ENCODE data around the gene SLC25A4. TPM values are rescaled to one million over a fixed set of nuclear protein-coding genes. Genes with fewer than 3 reads are reported as not detected.

Gene SLC25A4
- total RNA-seq, 1 donor from 2014 or later: 27.7 TPM

DNA sequence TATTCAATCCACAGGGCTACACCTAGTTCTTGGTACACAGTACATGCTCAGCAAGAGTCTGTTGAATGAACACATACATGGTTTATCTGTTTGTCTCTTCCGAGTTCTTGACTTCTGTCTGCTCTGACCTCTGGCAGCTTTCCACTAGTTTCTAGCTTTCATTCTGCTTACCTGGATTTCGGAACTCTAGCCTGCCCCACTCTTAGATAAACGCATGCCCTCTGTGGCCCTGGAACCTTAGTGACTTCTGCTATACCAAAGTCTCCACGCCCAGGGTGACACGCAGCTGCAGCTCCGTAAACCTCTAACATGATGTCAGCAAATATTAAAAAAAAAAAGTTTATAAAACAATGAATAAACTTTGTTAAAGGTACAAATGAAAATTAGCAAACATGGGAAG is 1.3 kb upstream of the SLC25A4 start:
- Mint-ChIP-seq H3K9me3 (ENCODE audit: unreplicated experiment) (no peaks in the 10 kb centered on the region), H3K4me3 (ENCODE audit: unreplicated experiment) (peak overlapping the region; percentile 9), H3K36me3 (ENCODE audit: unreplicated experiment) (peaks cover 5% of the 10 kb centered on the region), H3K27ac (ENCODE audit: unreplicated experiment) (no peak overlapping the region), H3K4me1 (ENCODE audit: unreplicated experiment) (peaks cover 18% of the 10 kb centered on the region), H3K27me3 (ENCODE audit: unreplicated experiment) (peaks cover 4% of the 10 kb centered on the region)
- DNase-seq (ENCODE audit: extremely low spot score, unreplicated experiment): no peak
- TF ChIP-seq, protein P1, sequence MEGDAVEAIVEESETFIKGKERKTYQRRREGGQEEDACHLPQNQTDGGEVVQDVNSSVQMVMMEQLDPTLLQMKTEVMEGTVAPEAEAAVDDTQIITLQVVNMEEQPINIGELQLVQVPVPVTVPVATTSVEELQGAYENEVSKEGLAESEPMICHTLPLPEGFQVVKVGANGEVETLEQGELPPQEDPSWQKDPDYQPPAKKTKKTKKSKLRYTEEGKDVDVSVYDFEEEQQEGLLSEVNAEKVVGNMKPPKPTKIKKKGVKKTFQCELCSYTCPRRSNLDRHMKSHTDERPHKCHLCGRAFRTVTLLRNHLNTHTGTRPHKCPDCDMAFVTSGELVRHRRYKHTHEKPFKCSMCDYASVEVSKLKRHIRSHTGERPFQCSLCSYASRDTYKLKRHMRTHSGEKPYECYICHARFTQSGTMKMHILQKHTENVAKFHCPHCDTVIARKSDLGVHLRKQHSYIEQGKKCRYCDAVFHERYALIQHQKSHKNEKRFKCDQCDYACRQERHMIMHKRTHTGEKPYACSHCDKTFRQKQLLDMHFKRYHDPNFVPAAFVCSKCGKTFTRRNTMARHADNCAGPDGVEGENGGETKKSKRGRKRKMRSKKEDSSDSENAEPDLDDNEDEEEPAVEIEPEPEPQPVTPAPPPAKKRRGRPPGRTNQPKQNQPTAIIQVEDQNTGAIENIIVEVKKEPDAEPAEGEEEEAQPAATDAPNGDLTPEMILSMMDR (IDR thresholded peaks at IDR 0.05): no peak

DNA sequence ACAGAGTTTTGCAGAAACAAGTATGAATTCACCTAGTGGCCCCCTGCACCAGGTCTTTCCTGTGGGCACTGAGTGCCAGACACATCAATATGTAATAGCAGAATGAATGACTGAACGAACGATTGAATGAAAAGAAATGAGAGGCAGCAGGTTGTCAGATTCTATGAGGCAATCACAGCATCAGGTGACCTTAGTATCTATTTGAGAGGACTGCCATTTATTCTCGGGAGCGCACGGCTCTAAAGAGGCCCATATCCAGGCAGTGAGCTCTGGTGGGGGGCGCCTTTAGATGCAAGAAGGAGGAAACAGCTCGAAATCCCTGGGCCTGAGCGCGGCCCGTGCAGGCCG is 528 bp upstream of the SLC25A4 start:
- Mint-ChIP-seq H3K27me3 (ENCODE audit: unreplicated experiment) (peaks cover 4% of the 10 kb centered on the region), H3K36me3 (ENCODE audit: unreplicated experiment) (peaks cover 6% of the 10 kb centered on the region), H3K4me3 (ENCODE audit: unreplicated experiment) (peak overlapping the region; percentile 82), H3K27ac (ENCODE audit: unreplicated experiment) (peak overlapping the region; percentile 34), H3K9me3 (ENCODE audit: unreplicated experiment) (no peaks in the 10 kb centered on the region), H3K4me1 (ENCODE audit: unreplicated experiment) (peaks cover 18% of the 10 kb centered on the region)
- TF ChIP-seq, protein P1 (IDR thresholded peaks at IDR 0.05): no peak
- no peak for DNase-seq (ENCODE audit: extremely low spot score, unreplicated experiment)

DNA sequence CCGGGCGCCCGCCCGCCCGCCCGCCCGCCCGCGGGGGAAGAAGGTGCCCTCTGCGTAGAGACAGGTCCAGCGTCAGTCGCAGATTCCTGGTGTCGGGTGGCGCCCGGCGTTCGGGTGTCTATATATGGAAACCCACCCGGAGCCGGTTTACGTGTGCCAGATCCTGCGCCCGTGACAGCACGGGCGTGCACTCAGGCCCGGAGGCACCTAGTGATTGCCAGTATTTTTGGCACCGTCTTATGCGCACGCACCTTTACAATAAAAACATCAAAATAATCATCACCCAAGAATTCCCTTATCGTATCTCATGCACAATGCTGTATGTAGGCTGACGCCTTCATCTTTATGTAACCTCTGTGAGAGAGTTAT is 519 bp downstream of the SLC25A4 start:
- Mint-ChIP-seq H3K27ac (ENCODE audit: unreplicated experiment) (peak overlapping the region; percentile 66), H3K27me3 (ENCODE audit: unreplicated experiment) (no peaks in the 10 kb centered on the region)
- DNase-seq (ENCODE audit: extremely low spot score, unreplicated experiment): no peak

DNA sequence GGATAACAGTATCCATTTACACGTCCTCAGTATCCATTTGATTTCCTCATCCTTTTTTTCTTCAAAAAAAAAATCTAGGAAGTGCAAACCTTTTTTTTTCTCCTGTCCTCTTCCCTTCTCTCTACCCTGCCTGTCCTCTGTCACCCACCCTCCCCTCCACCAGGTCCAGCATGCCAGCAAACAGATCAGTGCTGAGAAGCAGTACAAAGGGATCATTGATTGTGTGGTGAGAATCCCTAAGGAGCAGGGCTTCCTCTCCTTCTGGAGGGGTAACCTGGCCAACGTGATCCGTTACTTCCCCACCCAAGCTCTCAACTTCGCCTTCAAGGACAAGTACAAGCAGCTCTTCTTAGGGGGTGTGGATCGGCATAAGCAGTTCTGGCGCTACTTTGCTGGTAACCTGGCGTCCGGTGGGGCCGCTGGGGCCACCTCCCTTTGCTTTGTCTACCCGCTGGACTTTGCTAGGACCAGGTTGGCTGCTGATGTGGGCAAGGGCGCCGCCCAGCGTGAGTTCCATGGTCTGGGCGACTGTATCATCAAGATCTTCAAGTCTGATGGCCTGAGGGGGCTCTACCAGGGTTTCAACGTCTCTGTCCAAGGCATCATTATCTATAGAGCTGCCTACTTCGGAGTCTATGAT is 1.7 kb downstream of the SLC25A4 start:
- Mint-ChIP-seq H3K4me3 (ENCODE audit: unreplicated experiment) (peak overlapping the region; percentile 16), H3K27ac (ENCODE audit: unreplicated experiment) (no peak overlapping the region), H3K36me3 (ENCODE audit: unreplicated experiment) (peaks cover 10% of the 10 kb centered on the region), H3K9me3 (ENCODE audit: unreplicated experiment) (no peaks in the 10 kb centered on the region), H3K4me1 (ENCODE audit: unreplicated experiment) (peaks cover 18% of the 10 kb centered on the region), H3K27me3 (ENCODE audit: unreplicated experiment) (no peaks in the 10 kb centered on the region)
- no peak for DNase-seq (ENCODE audit: extremely low spot score, unreplicated experiment)
- TF ChIP-seq, protein P1 (IDR thresholded peaks at IDR 0.05): no peak

More for the DNA sequence above, 519 bp downstream of the SLC25A4 start:
- Mint-ChIP-seq H3K4me1 (ENCODE audit: unreplicated experiment) (peaks cover 18% of the 10 kb centered on the region), H3K36me3 (ENCODE audit: unreplicated experiment) (peaks cover 6% of the 10 kb centered on the region), H3K9me3 (ENCODE audit: unreplicated experiment) (no peaks in the 10 kb centered on the region), H3K4me3 (ENCODE audit: unreplicated experiment) (peak overlapping the region; percentile 82)
- TF ChIP-seq, protein P1 (IDR thresholded peaks at IDR 0.05): no peak

DNA sequence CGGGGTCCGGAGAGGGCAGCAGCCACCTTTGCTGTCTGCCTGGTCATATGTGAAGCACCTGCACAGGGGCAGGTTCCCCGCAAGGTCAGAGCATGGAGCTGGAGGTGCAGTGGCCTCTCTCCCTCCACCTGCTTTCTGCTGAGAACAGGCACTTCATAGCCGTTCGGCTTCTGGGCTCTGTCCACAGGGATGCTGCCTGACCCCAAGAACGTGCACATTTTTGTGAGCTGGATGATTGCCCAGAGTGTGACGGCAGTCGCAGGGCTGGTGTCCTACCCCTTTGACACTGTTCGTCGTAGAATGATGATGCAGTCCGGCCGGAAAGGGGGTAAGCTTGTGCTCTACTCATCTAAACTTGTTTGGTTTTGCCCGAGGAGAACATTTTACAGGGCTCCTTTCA is 2.5 kb downstream of the SLC25A4 start:
- H3K4me1 Mint-ChIP-seq (ENCODE audit: unreplicated experiment): peaks cover 18% of the 10 kb centered on the region
- H3K9me3 Mint-ChIP-seq (ENCODE audit: unreplicated experiment): no peaks in the 10 kb centered on the region
- H3K27ac Mint-ChIP-seq (ENCODE audit: unreplicated experiment): no peak overlapping the region
- TF ChIP-seq, protein P1 (IDR thresholded peaks at IDR 0.05): no peak
- peaks cover 10% of the 10 kb centered on the region for H3K36me3 Mint-ChIP-seq (ENCODE audit: unreplicated experiment)
- no peaks in the 10 kb centered on the region for H3K27me3 Mint-ChIP-seq (ENCODE audit: unreplicated experiment)
- H3K4me3 Mint-ChIP-seq (ENCODE audit: unreplicated experiment): no peak overlapping the region
- no peak for DNase-seq (ENCODE audit: extremely low spot score, unreplicated experiment)
